PC-9 (cell line): ENCODE data around the gene SUPT3H.

Source experiments
- EZH2 ChIP-seq: fragments of 200-600 bp; sonication (generic); IDR thresholded peaks from 2 replicates; pipeline ENCODE4 v1.8.0; 2017; ENCODE audit warnings: antibody characterized with exemption, low read depth
- TF ChIP-seq, protein P1 (sequence below): fragments of 200-600 bp; sonication (generic); conservative IDR thresholded peaks from 2 replicates; pipeline ENCODE4 v1.6.1; 2017; ENCODE audit warnings: mixed run types, antibody characterized with exemption, mild to moderate bottlenecking, moderate library complexity

DNA sequence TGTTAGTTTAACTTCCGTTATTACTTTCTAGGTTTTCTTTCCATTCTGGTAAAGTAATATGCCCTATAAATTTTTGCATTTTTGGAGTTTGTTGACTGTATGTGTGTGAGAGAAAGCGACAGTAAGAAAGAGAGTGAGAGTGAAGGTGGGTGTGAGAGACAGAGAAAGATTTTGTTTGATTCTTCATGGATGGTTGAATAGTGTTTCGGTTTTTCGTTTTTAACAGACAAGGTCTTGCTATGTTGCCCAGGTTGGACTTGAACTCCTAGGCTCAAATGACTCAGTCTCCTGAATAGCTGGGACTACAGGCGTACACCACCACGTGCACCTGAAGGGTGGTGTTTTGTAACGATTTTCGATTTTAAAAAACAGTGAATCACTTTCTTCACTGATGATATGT is 378.7 kb downstream of the SUPT3H start:
- TF ChIP-seq, protein P1, sequence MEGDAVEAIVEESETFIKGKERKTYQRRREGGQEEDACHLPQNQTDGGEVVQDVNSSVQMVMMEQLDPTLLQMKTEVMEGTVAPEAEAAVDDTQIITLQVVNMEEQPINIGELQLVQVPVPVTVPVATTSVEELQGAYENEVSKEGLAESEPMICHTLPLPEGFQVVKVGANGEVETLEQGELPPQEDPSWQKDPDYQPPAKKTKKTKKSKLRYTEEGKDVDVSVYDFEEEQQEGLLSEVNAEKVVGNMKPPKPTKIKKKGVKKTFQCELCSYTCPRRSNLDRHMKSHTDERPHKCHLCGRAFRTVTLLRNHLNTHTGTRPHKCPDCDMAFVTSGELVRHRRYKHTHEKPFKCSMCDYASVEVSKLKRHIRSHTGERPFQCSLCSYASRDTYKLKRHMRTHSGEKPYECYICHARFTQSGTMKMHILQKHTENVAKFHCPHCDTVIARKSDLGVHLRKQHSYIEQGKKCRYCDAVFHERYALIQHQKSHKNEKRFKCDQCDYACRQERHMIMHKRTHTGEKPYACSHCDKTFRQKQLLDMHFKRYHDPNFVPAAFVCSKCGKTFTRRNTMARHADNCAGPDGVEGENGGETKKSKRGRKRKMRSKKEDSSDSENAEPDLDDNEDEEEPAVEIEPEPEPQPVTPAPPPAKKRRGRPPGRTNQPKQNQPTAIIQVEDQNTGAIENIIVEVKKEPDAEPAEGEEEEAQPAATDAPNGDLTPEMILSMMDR: no peak
- TF ChIP-seq EZH2: no peak
